ENCODE measurements around the gene TOMM40.

The TOMM40 gene

GRCh38 chr19:44863990-44864389 is 27.1 kb upstream of the TOMM40 start:
- TF ChIP-seq CTCF (IDR thresholded peaks at IDR 0.05; ENCODE audit: low read depth, low read length): no peak
- no peak overlapping the region for H3K4me3 ChIP-seq (ENCODE audit: low read depth, low read length)

GRCh38 chr19:44865196-44865767 is 25.8 kb upstream of the TOMM40 start:
- no peak for TF ChIP-seq CTCF (IDR thresholded peaks at IDR 0.05; ENCODE audit: low read depth, low read length)
- H3K4me3 ChIP-seq (ENCODE audit: low read depth, low read length): no peak overlapping the region

GRCh38 chr19:44866664-44867063 is 24.4 kb upstream of the TOMM40 start:
- no peak overlapping the region for H3K4me3 ChIP-seq (ENCODE audit: low read depth, low read length)
- TF ChIP-seq CTCF (IDR thresholded peaks at IDR 0.05; ENCODE audit: low read depth, low read length): no peak

- no peak overlapping the region for H3K4me3 ChIP-seq (ENCODE audit: low read depth, low read length)
- no peak for TF ChIP-seq CTCF (IDR thresholded peaks at IDR 0.05; ENCODE audit: low read depth, low read length)
Observed at GRCh38 chr19:44867578-44867977, 23.5 kb upstream of the TOMM40 start.

- no peak for TF ChIP-seq CTCF (IDR thresholded peaks at IDR 0.05; ENCODE audit: low read depth, low read length)
- H3K4me3 ChIP-seq (ENCODE audit: low read depth, low read length): no peak overlapping the region
Observed at GRCh38 chr19:44869733-44870470, 21.2 kb upstream of the TOMM40 start.

GRCh38 chr19:44871809-44872208 is 19.2 kb upstream of the TOMM40 start:
- no peak for TF ChIP-seq CTCF (IDR thresholded peaks at IDR 0.05; ENCODE audit: low read depth, low read length)
- no peak overlapping the region for H3K4me3 ChIP-seq (ENCODE audit: low read depth, low read length)

- no peak overlapping the region for H3K4me3 ChIP-seq (ENCODE audit: low read depth, low read length)
- no peak for TF ChIP-seq CTCF (IDR thresholded peaks at IDR 0.05; ENCODE audit: low read depth, low read length)
Observed at GRCh38 chr19:44872661-44873060, 18.4 kb upstream of the TOMM40 start.
